ENCODE measurements around the gene CTSE. TPM values are rescaled to one million over a fixed set of nuclear protein-coding genes. Genes with fewer than 3 reads are reported as not detected.
A peak's percentile ranks its signal among the peaks of the same experiment; 100 is the strongest.

Gene CTSE
- total and polyA plus RNA-seq, 2 of the 8 experiments (the other 6 are each of a cell fraction or from before 2014, with no cell fraction given) = 0.03 TPM; not detected in 1

DNA sequence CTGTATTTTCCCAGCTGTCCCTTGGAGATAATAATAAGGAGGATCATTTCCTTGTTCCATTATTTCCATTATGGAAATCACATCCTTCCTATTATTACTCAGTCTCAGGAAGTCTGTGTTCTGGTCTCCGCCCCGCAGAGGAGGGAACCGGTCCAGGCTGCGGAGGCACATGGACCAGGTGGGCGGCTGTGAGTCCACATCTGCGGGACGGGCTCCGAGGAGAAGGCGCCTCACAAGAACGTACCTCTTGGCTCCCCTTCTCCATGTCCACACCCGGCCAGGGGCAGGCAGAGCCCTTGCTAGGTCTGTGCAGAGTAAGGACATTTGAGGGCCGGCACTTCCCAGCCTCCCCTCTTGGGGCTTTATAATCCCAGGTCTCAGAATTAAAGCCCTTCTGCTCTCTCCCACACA is 35.1 kb downstream of the CTSE start:
- H3K23ac ChIP-seq (ENCODE audit: insufficient read length) = no peak overlapping the region
- H2BK15ac ChIP-seq (ENCODE audit: low read length) = no peak overlapping the region
- no peaks in the 10 kb centered on the region for H3K79me2 ChIP-seq (ENCODE audit: control insufficient read depth in 1 of 2, insufficient read depth in 2 of 2, low read length in 2 of 2)
- no peak overlapping the region for H3K56ac ChIP-seq (replicated peaks; ENCODE audit: insufficient read length, low read depth, low read length)
- H3K4ac ChIP-seq (replicated peaks; ENCODE audit: insufficient read length, low read depth, low read length) = no peak overlapping the region
- H2AK5ac ChIP-seq (ENCODE audit: low read depth, low read length) = no peak overlapping the region
- H4K5ac ChIP-seq (ENCODE audit: insufficient read length, low read depth, low read length) = no peak overlapping the region
- H3K14ac ChIP-seq (ENCODE audit: insufficient read length) = no peak overlapping the region
- H2AFZ ChIP-seq (ENCODE audit: low read length) = no peak overlapping the region
- no peak overlapping the region for H4K8ac ChIP-seq (ENCODE audit: extremely low read depth, insufficient read depth, low read length)
- H3K79me1 ChIP-seq (ENCODE audit: low read depth, low read length) = no peaks in the 10 kb centered on the region
- no peak overlapping the region for H2BK20ac ChIP-seq (ENCODE audit: low read length)
- H2BK5ac ChIP-seq (ENCODE audit: low read depth, low read length) = no peak overlapping the region
- H3K4me1 ChIP-seq (replicated peaks in 1 of 4; ENCODE audit: control insufficient read depth in 3 of 4, insufficient read depth in 4 of 4, low read length in 3 of 4) = no peaks in the 10 kb centered on the region; a peak in 2 of 7 replicates
- no peak overlapping the region for H3K18ac ChIP-seq (ENCODE audit: extremely low read depth, low read length)
- no peak overlapping the region for H3K9ac ChIP-seq (replicated peaks in 1 of 4; ENCODE audit: extremely low read depth in 1 of 4, low read depth in 3 of 4, low read length in 3 of 4)
- no peaks in the 10 kb centered on the region for H3K9me3 ChIP-seq (ENCODE audit: insufficient read depth in 2 of 2, low read depth in 1 of 2, low read length in 1 of 2)
- H3K27ac ChIP-seq (ENCODE audit: low read depth, low read length) = no peak overlapping the region
- H3K36me3 ChIP-seq (ENCODE audit: control insufficient read depth in 2 of 4, insufficient read depth in 4 of 4, low read length in 3 of 4) = no peaks in the 10 kb centered on the region
- WGBS, 2 experiments (ENCODE audit: extremely low coverage in 1 of 2, insufficient coverage in 1 of 2, insufficient read length in 1 of 2, insufficient replicate concordance in 2 of 2, low coverage in 1 of 2, low lambda C conversion rate in 2 of 2, missing lambda C conversion rate in 1 of 2) = 83% methylated on average over 12 of the region's 12 CpGs; no CpG with 5 or more reads in 1 of the 2 experiments
- H4K91ac ChIP-seq (replicated peaks; ENCODE audit: insufficient read length, low read length) = no peak overlapping the region
- no peaks in the 10 kb centered on the region for H3K27me3 ChIP-seq (replicated peaks in 1 of 4; ENCODE audit: control insufficient read depth in 3 of 4, extremely low read depth in 1 of 4, insufficient read depth in 3 of 4, low read length in 3 of 4)
- H3K23me2 ChIP-seq (ENCODE audit: low read depth, low read length) = no peaks in the 10 kb centered on the region
- ChIA-PET POLR2A (ENCODE audit: partially characterized antibody) (no interaction called here), CTCF (ENCODE audit: partially characterized antibody) (interaction anchor here (1.0 to 13.6 kb wide), 3 partner anchors 10 to 116 kb away, joined by 3 to 262 read pairs (median 37); no protein-coding TSS in a partner anchor)
- TF ChIP-seq FOSL1 (IDR thresholded peaks at IDR 0.05; ENCODE audit: insufficient read depth, low read depth, low read length) = no peak
- TF ChIP-seq, protein P1, sequence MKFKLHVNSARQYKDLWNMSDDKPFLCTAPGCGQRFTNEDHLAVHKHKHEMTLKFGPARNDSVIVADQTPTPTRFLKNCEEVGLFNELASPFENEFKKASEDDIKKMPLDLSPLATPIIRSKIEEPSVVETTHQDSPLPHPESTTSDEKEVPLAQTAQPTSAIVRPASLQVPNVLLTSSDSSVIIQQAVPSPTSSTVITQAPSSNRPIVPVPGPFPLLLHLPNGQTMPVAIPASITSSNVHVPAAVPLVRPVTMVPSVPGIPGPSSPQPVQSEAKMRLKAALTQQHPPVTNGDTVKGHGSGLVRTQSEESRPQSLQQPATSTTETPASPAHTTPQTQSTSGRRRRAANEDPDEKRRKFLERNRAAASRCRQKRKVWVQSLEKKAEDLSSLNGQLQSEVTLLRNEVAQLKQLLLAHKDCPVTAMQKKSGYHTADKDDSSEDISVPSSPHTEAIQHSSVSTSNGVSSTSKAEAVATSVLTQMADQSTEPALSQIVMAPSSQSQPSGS (IDR thresholded peaks at IDR 0.05; ENCODE audit: low read length) = no peak
- TF ChIP-seq, protein P2, sequence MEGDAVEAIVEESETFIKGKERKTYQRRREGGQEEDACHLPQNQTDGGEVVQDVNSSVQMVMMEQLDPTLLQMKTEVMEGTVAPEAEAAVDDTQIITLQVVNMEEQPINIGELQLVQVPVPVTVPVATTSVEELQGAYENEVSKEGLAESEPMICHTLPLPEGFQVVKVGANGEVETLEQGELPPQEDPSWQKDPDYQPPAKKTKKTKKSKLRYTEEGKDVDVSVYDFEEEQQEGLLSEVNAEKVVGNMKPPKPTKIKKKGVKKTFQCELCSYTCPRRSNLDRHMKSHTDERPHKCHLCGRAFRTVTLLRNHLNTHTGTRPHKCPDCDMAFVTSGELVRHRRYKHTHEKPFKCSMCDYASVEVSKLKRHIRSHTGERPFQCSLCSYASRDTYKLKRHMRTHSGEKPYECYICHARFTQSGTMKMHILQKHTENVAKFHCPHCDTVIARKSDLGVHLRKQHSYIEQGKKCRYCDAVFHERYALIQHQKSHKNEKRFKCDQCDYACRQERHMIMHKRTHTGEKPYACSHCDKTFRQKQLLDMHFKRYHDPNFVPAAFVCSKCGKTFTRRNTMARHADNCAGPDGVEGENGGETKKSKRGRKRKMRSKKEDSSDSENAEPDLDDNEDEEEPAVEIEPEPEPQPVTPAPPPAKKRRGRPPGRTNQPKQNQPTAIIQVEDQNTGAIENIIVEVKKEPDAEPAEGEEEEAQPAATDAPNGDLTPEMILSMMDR (IDR thresholded peaks at IDR 0.05; ENCODE audit: control extremely low read depth in 1 of 3, insufficient read depth in 1 of 3, low read depth in 1 of 3, low read length in 3 of 3) = peak in 1 of 3 experiments; percentile 13; a peak in 1 of 4 replicates
- DNase-seq (ENCODE audit: low read depth in 1 of 2, low spot score in 2 of 2) (no peak), FAIRE-seq (no peak)
- H3K4me3 ChIP-seq (ENCODE audit: extremely low read depth in 1 of 4, insufficient read depth in 2 of 4, low read depth in 3 of 4, low read length in 4 of 4) = no peak overlapping the region
- H3K4me2 ChIP-seq (ENCODE audit: insufficient read depth in 1 of 2, low read depth in 2 of 2, low read length in 2 of 2) = no peak overlapping the region
- no peak overlapping the region for H2BK12ac ChIP-seq (ENCODE audit: low read depth, low read length)
- no peaks in the 10 kb centered on the region for H4K20me1 ChIP-seq (replicated peaks in 1 of 2; ENCODE audit: control insufficient read depth in 1 of 2, insufficient read depth in 2 of 2, low read length in 2 of 2)
- H2BK120ac ChIP-seq (replicated peaks; ENCODE audit: low read depth, low read length) = no peak overlapping the region

Data from H1 (cell line).